ENCODE results near the gene SEC14L1. TPM values are rescaled to one million over a fixed set of nuclear protein-coding genes. Genes with fewer than 3 reads are reported as not detected.

Gene SEC14L1
- total RNA-seq, 1 experiment from 2014 or later: 279 TPM

DNA sequence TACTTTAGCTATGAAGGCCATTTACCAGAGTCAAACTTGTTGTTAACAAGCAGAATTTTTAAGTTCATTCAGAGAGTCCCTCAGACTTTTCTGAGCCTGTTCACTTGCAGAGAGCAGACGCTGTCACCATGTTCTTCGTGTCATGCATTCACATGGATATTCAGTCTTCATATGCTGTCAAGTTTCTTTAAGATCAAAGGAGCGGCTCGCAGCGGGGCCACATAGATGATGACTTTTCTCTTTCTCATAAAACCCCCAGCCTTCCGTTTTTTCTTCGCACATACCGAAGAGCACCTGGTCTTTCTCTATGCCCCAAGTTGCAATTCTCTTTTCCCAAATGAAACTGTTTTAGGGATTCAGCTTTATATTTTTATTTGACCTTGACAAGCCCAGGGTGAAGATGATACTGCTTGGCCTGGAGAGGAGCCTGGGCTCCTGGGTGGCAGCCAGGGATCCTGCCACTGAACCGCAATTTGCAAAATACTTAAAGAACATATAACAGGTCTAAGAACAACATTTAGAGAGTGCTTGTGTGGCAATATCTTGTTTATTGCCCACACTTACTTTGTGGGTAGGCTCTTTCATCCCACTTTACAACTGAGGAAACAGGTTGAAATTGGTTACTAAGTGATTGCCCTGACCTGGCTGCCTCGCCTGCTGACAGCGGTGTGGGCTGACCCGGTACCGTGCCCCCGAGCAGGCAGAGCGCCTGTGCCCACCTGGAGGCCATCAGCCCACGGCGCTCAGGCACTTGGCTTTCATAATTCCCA, 22.9 kb downstream of the SEC14L1 start:
- in situ Hi-C loops (cut with HindIII; ENCODE audit: low pct_unique_long_range_greater_than_20kb, low sequenced_read_pairs) (no loop called here), intact Hi-C loops (cut with micrococcal nuclease; ENCODE audit: unreplicated experiment) (no loop called here)
- ATAC-seq: no peak
- ChIA-PET POLR2A (interaction anchor here (0.5 kb wide), 1 partner anchor 65 kb away, joined by 7 read pairs; no protein-coding TSS in a partner anchor), CTCF (no interaction called here)
- Histone ChIP-seq H3K36me3 (ENCODE audit: control insufficient read depth, insufficient read depth, low read length) (no peaks in the 10 kb centered on the region; the same call in 1 of the 2 replicates), H3K4me1 (ENCODE audit: control insufficient read depth, insufficient read depth, low read length) (peaks cover 38% of the 10 kb centered on the region), H3K4me3 (ENCODE audit: low read depth in 2 of 2, low read length in 2 of 2) (no peak overlapping the region), H3K27ac (ENCODE audit: low read length) (no peak overlapping the region; the same call in 1 of the 2 replicates), H3K9me3 (ENCODE audit: control insufficient read depth, insufficient read depth, low read depth, low read length) (peaks cover 20% of the 10 kb centered on the region), H3K27me3 (ENCODE audit: control insufficient read depth, insufficient read depth, low read length) (no peaks in the 10 kb centered on the region)
- DNase-seq (ENCODE audit: low read depth, low spot score): no peak
- BruUV-seq (replicated peaks): no TSS peak
- TF ChIP-seq CTCF (IDR thresholded peaks at IDR 0.05): no peak

GRCh38 chr17:77164483-77165091, 23.8 kb downstream of the SEC14L1 start:
- Histone ChIP-seq H3K4me3 (ENCODE audit: low read depth in 2 of 2, low read length in 2 of 2) (no peak overlapping the region), H3K27ac (ENCODE audit: low read length) (peak overlapping the region; percentile 18; the same call in 1 of the 2 replicates), H3K4me1 (ENCODE audit: control insufficient read depth, insufficient read depth, low read length) (peaks cover 37% of the 10 kb centered on the region), H3K36me3 (ENCODE audit: control insufficient read depth, insufficient read depth, low read length) (no peaks in the 10 kb centered on the region; the same call in 1 of the 2 replicates), H3K27me3 (ENCODE audit: control insufficient read depth, insufficient read depth, low read length) (no peaks in the 10 kb centered on the region), H3K9me3 (ENCODE audit: control insufficient read depth, insufficient read depth, low read depth, low read length) (peaks cover 23% of the 10 kb centered on the region)
- ATAC-seq (no peak; the same call in 1 of the 2 replicates), DNase-seq (ENCODE audit: low read depth, low spot score) (no peak)
- in situ Hi-C loops (cut with HindIII; ENCODE audit: low pct_unique_long_range_greater_than_20kb, low sequenced_read_pairs): no loop called here
- ChIA-PET CTCF (no interaction called here), POLR2A (interaction anchor here (0.5 kb wide), 1 partner anchor 66 kb away, joined by 7 read pairs; no protein-coding TSS in a partner anchor)
- BruUV-seq (replicated peaks): no TSS peak
- no peak for TF ChIP-seq TCF7L2 (IDR thresholded peaks at IDR 0.05; ENCODE audit: low read depth, low read length)
- 0 out of 2 replicates have a peak, but pooled peaks have one; percentile 19 for TF ChIP-seq POLR2AphosphoS5 (IDR thresholded peaks at IDR 0.05; ENCODE audit: low read depth, low read length)
- TF ChIP-seq SIN3A (IDR thresholded peaks at IDR 0.05; ENCODE audit: borderline replicate concordance, insufficient read depth, low read depth, low read length): no peak
- TF ChIP-seq, protein P1, sequence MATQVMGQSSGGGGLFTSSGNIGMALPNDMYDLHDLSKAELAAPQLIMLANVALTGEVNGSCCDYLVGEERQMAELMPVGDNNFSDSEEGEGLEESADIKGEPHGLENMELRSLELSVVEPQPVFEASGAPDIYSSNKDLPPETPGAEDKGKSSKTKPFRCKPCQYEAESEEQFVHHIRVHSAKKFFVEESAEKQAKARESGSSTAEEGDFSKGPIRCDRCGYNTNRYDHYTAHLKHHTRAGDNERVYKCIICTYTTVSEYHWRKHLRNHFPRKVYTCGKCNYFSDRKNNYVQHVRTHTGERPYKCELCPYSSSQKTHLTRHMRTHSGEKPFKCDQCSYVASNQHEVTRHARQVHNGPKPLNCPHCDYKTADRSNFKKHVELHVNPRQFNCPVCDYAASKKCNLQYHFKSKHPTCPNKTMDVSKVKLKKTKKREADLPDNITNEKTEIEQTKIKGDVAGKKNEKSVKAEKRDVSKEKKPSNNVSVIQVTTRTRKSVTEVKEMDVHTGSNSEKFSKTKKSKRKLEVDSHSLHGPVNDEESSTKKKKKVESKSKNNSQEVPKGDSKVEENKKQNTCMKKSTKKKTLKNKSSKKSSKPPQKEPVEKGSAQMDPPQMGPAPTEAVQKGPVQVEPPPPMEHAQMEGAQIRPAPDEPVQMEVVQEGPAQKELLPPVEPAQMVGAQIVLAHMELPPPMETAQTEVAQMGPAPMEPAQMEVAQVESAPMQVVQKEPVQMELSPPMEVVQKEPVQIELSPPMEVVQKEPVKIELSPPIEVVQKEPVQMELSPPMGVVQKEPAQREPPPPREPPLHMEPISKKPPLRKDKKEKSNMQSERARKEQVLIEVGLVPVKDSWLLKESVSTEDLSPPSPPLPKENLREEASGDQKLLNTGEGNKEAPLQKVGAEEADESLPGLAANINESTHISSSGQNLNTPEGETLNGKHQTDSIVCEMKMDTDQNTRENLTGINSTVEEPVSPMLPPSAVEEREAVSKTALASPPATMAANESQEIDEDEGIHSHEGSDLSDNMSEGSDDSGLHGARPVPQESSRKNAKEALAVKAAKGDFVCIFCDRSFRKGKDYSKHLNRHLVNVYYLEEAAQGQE (IDR thresholded peaks at IDR 0.05; ENCODE audit: insufficient read depth in 1 of 2, low read depth in 2 of 2, low read length in 1 of 2): no peak
- intact Hi-C loops (cut with micrococcal nuclease; ENCODE audit: unreplicated experiment): no loop called here

GRCh38 chr17:77165577-77165976, 24.8 kb downstream of the SEC14L1 start:
- Histone ChIP-seq H3K4me1 (ENCODE audit: control insufficient read depth, insufficient read depth, low read length) (peaks cover 27% of the 10 kb centered on the region), H3K4me3 (ENCODE audit: low read depth in 2 of 2, low read length in 2 of 2) (no peak overlapping the region), H3K27ac (ENCODE audit: low read length) (no peak overlapping the region), H3K27me3 (ENCODE audit: control insufficient read depth, insufficient read depth, low read length) (no peaks in the 10 kb centered on the region), H3K36me3 (ENCODE audit: control insufficient read depth, insufficient read depth, low read length) (no peaks in the 10 kb centered on the region; the same call in 1 of the 2 replicates), H3K9me3 (ENCODE audit: control insufficient read depth, insufficient read depth, low read depth, low read length) (peaks cover 28% of the 10 kb centered on the region)
- POLR2A ChIA-PET: no interaction called here
- DNase-seq (ENCODE audit: low read depth, low spot score): no peak
- CTCF ChIA-PET: no interaction called here
- in situ Hi-C loops (cut with HindIII; ENCODE audit: low pct_unique_long_range_greater_than_20kb, low sequenced_read_pairs) (no loop called here), intact Hi-C loops (cut with micrococcal nuclease; ENCODE audit: unreplicated experiment) (no loop called here)
- no peak for ATAC-seq
- BruUV-seq (replicated peaks): no TSS peak
- TF ChIP-seq, protein P1 (IDR thresholded peaks at IDR 0.05; ENCODE audit: insufficient read depth in 1 of 2, low read depth in 2 of 2, low read length in 1 of 2): no peak
- TF ChIP-seq POLR2AphosphoS5 (IDR thresholded peaks at IDR 0.05; ENCODE audit: low read depth, low read length) (no peak), SIN3A (IDR thresholded peaks at IDR 0.05; ENCODE audit: borderline replicate concordance, insufficient read depth, low read depth, low read length) (no peak), CTCF (IDR thresholded peaks at IDR 0.05) (no peak), TCF7L2 (IDR thresholded peaks at IDR 0.05; ENCODE audit: low read depth, low read length) (no peak)
